Small intestine (tissue), 7 donors: ENCODE measurements around the gene C19orf67. TPM values are rescaled to one million over a fixed set of nuclear protein-coding genes. Genes with fewer than 3 reads are reported as not detected.

Experiments used
- DNase-seq, 2 donors: peaks; one replicate each; pipeline versions ENCODE4 v3.0.0 to v3.0.0-alpha.2; 2013
- FAIRE-seq: peaks from 2 replicates; lab custom pipeline; 2012; peaks lifted over from hg19 to GRCh38; lab: Jason Lieb, UNC
- H3K27ac ChIP-seq, 3 donors: one replicate each; pipeline ENCODE4 v1.5.1; 2013; ENCODE audit warnings: low read length in 2 of 3, mild to moderate bottlenecking in 2 of 3, control low read depth in 1 of 3, inconsistent platforms in 1 of 3, low read depth in 1 of 3, moderate library complexity in 1 of 3
- H3K27me3 ChIP-seq, 3 donors: one replicate each; pipeline ENCODE4 v1.6.1; 2013; ENCODE audit warnings: low read length in 3 of 3, inconsistent platforms in 1 of 3; ENCODE audit not compliant: control insufficient read depth in 3 of 3, insufficient read depth in 3 of 3
- H3K36me3 ChIP-seq, 3 donors: one replicate each; pipeline ENCODE4 v1.6.1; 2013; ENCODE audit warnings: low read length in 3 of 3, inconsistent platforms in 1 of 3, low read depth in 1 of 3, mild to moderate bottlenecking in 1 of 3, moderate library complexity in 1 of 3; ENCODE audit not compliant: control insufficient read depth in 3 of 3, insufficient read depth in 2 of 3
- H3K4me1 ChIP-seq, 3 donors: one replicate each; pipeline ENCODE4 v1.6.1; 2013; ENCODE audit warnings: low read length in 2 of 3, inconsistent platforms in 1 of 3, low read depth in 1 of 3, mild to moderate bottlenecking in 1 of 3, moderate library complexity in 1 of 3; ENCODE audit not compliant: control insufficient read depth in 3 of 3, insufficient read depth in 2 of 3
- H3K4me3 ChIP-seq, 3 donors: one replicate each; pipeline ENCODE4 v1.5.1; 2013; ENCODE audit warnings: low read length in 3 of 3, control low read depth in 1 of 3, inconsistent platforms in 1 of 3, low read depth in 1 of 3, mild to moderate bottlenecking in 1 of 3, moderate library complexity in 1 of 3
- H3K9me3 ChIP-seq, 2 donors: one replicate each; pipeline ENCODE4 v1.6.1; 2013; ENCODE audit warnings: low read depth in 1 of 2, low read length in 1 of 2; ENCODE audit not compliant: control insufficient read depth in 2 of 2, insufficient read depth in 1 of 2
- WGBS, 3 donors: extraction: QIAGEN DNeasy Blood & Tissue Kit; methylation state at CpG; one replicate each; pipeline ENCODE4 v1.1.7; 2013; 5-methylcytosine and 5-hydroxymethylcytosine counted together
- polyA plus RNA-seq, 4 donors: library from polyadenylated mRNA; stranded (reverse) in 3 of 4; unstranded in 1 of 4; fragments of 200-250 nt in 3 of 4; fragments of 120-200 nt in 1 of 4; gene quantifications; one replicate each; pipeline versions ENCODE4 v1.2.1 to v1.2.3, GENCODE V29; 2013
- donor health status: healthy with polysubstance abuse.
- donor health status: control.
- donor health status: control.
- donor health status: Bipolar disorder and iron deficiency.
- donor health status: healthy.

Gene C19orf67
- polyA plus RNA-seq, 4 donors, result 0.07 TPM; not detected in 3

GRCh38 chr19:14072535-14073260, 12.9 kb downstream of the C19orf67 start, which contains the start of gene MISP3:
TSS of gene MISP3 (plus strand) at chr19:14072786. CDS start at chr19:14073310, 524 bp downstream.
- Histone ChIP-seq H3K27ac (peak within 1 kb of the TSS; percentile 95 to 99 (median 98)), H3K36me3 (no peaks in the 10 kb centered on the region), H3K9me3 (no peaks in the 10 kb centered on the region), H3K27me3 (no peaks in the 10 kb centered on the region), H3K4me1 (peaks cover 0 to 17% (median 0%) of the 10 kb centered on the region in 3 donors), H3K4me3 (peak within 1 kb of the TSS; percentile 63 to 94 (median 69))
- DNase-seq (peak; percentile 89 to 91), FAIRE-seq (no peak)
- WGBS, 3 donors, result 0 to 1% (median 1%) methylated on average over 44 to 51 of the region's 51 CpGs

GRCh38 chr19:14070268-14071050, 15.1 kb downstream of the C19orf67 start:
- Histone ChIP-seq H3K4me1 (peaks cover 0 to 15% (median 0%) of the 10 kb centered on the region in 3 donors), H3K36me3 (no peaks in the 10 kb centered on the region), H3K27me3 (no peaks in the 10 kb centered on the region), H3K9me3 (no peaks in the 10 kb centered on the region), H3K4me3 (no peak overlapping the region), H3K27ac (no peak overlapping the region)
- DNase-seq (no peak), FAIRE-seq (no peak)
- WGBS, 3 donors, result 94 to 96% (median 95%) methylated on average over 42 to 43 of the region's 43 CpGs

- Histone ChIP-seq H3K4me1 (peaks cover 0 to 12% (median 2%) of the 10 kb centered on the region in 3 donors), H3K4me3 (no peak overlapping the region), H3K27me3 (no peaks in the 10 kb centered on the region), H3K27ac (no peak overlapping the region), H3K36me3 (no peaks in the 10 kb centered on the region), H3K9me3 (no peaks in the 10 kb centered on the region)
- whole genome bisulfite sequencing, 3 donors, result 63 to 76% (median 64%) methylated on average over 2 of the region's 2 CpGs
- FAIRE-seq, result no peak
- DNase-seq, result no peak
Observed at GRCh38 chr19:14066134-14066533, 19.4 kb downstream of the C19orf67 start.

GRCh38 chr19:14063105-14063504, 22.5 kb downstream of the C19orf67 start:
- FAIRE-seq (no peak), DNase-seq (no peak)
- H3K27ac ChIP-seq, result no peak overlapping the region
- H3K4me1 ChIP-seq, result peaks cover 0 to 28% (median 2%) of the 10 kb centered on the region in 3 donors
- no peaks in the 10 kb centered on the region for H3K36me3 ChIP-seq
- peaks cover 0 to 18% (median 6%) of the 10 kb centered on the region in 3 donors for H3K27me3 ChIP-seq
- WGBS, 3 donors, result 78 to 80% (median 80%) methylated on average over 7 of the region's 7 CpGs
- H3K9me3 ChIP-seq, result no peaks in the 10 kb centered on the region
- no peak overlapping the region for H3K4me3 ChIP-seq

DNA sequence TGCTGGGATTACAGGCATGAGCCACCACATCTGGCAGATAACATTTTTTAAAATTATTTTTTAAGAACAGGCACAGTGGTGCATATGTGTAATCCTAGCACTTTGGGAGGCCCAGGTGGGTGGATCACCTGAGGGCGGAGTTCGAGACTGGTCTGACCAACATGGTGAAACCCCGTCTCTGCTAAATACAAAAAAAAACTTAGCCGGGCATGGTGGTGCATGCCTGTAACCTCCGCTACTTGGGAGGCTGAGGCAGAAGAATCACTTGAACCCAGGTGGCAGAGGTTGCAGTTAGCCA, 23.1 kb downstream of the C19orf67 start:
- Histone ChIP-seq H3K36me3 (no peaks in the 10 kb centered on the region), H3K4me1 (peaks cover 0 to 31% (median 2%) of the 10 kb centered on the region in 3 donors), H3K4me3 (no peak overlapping the region), H3K9me3 (no peaks in the 10 kb centered on the region), H3K27ac (no peak overlapping the region), H3K27me3 (peaks cover 0 to 23% (median 6%) of the 10 kb centered on the region in 3 donors)
- no peak for DNase-seq
- no peak for FAIRE-seq
- 51 to 83% (median 65%) methylated on average over 5 of the region's 5 CpGs for WGBS, 3 donors

GRCh38 chr19:14061751-14062557, 23.6 kb downstream of the C19orf67 start, which contains the start of gene PALM3:
TSS of gene PALM3 (minus strand) at chr19:14062076. CDS start at chr19:14061980, 96 bp downstream.
- Histone ChIP-seq H3K9me3 (no peaks in the 10 kb centered on the region), H3K36me3 (no peaks in the 10 kb centered on the region), H3K4me3 (peak within 1 kb of the TSS in 1 of 3 donors; percentile 35), H3K27ac (peak within 1 kb of the TSS in 1 of 3 donors; percentile 21), H3K27me3 (peaks cover 0 to 26% (median 6%) of the 10 kb centered on the region in 3 donors), H3K4me1 (peaks cover 0 to 31% (median 2%) of the 10 kb centered on the region in 3 donors)
- FAIRE-seq (no peak), DNase-seq (peak; percentile 50 to 60)
- 14 to 53% (median 31%) methylated on average over 13 to 19 of the region's 19 CpGs for WGBS, 3 donors

DNA sequence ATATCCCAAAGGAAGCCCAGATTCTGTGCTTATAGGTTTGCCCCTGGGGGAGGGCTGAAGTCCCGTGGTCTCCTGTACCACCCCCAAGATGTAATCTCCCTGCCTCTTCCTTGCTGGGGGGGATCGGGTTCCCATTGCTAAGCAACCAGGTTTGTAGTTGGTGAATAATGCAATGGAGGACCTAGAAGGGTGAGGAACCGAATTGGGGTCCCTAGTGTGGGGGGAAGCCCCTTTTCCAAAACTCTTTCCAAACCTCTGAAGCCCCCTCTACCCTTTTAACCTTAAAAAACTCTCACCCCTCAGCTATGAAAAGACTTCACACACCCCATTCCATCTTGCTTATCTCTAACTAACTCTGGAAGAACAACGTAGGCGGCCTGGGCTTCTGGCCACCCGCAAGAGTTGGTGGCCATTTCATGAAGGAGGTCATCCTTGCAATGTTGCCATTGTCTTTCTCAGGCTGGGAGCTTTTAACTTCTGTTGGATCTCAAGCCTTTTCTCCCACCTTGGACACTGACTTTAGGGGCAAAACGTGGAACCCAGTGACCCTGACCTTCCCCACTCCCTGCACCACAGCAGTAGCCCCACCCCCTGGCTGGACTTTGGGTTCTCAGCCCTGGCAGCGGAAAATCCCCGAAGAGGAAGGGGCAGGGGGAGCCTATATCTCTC, 24.4 kb downstream of the C19orf67 start:
- H3K4me3 ChIP-seq, result peak overlapping the region in 1 of 3 donors; percentile 35
- H3K27me3 ChIP-seq, result peaks cover 0 to 31% (median 6%) of the 10 kb centered on the region in 3 donors
- H3K9me3 ChIP-seq, result no peaks in the 10 kb centered on the region
- 19 to 53% (median 26%) methylated on average over 9 of the region's 9 CpGs for WGBS, 3 donors
- H3K36me3 ChIP-seq, result no peaks in the 10 kb centered on the region
- FAIRE-seq (no peak), DNase-seq (peak; percentile 36 to 60)
- peaks cover 0 to 31% (median 2%) of the 10 kb centered on the region in 3 donors for H3K4me1 ChIP-seq
- H3K27ac ChIP-seq, result peak overlapping the region in 1 of 3 donors; percentile 21
